A673 (cell line): ENCODE data around the gene NTRK3.

Source experiments
- CTCF ChIP-seq: fragments of 300-800, 200-600 bp; sonication (generic); conservative IDR thresholded peaks from 2 replicates; pipeline ENCODE4 v1.5.1; 2017; ENCODE audit warnings: low read depth, mild to moderate bottlenecking, antibody characterized with exemption, low read length, moderate library complexity, mixed read lengths
- EZH2 ChIP-seq: fragments of 200-600 bp; sonication (generic); IDR thresholded peaks from 2 replicates; pipeline ENCODE4 v1.6.1; 2017; ENCODE audit warnings: borderline replicate concordance, low read depth, mild to moderate bottlenecking, mixed read lengths, antibody characterized with exemption, low read length; ENCODE audit not compliant: poor library complexity, severe bottlenecking

GRCh38 chr15:88100181-88100580, 156.4 kb downstream of the NTRK3 start:
- TF ChIP-seq CTCF (no peak), EZH2 (no peak)
